GM18526 (cell line): ENCODE results near the gene N4BP2.

Source experiments
- POLR2A ChIP-seq: IDR thresholded peaks from 3 replicates; pipeline ENCODE4 v1.6.1; 2011; ENCODE audit not compliant: insufficient read length; ENCODE audit errors: extremely low read depth

Gene N4BP2

GRCh38 chr4:40134206-40134917, 77.7 kb downstream of the N4BP2 start:
- no peak for TF ChIP-seq POLR2A

DNA sequence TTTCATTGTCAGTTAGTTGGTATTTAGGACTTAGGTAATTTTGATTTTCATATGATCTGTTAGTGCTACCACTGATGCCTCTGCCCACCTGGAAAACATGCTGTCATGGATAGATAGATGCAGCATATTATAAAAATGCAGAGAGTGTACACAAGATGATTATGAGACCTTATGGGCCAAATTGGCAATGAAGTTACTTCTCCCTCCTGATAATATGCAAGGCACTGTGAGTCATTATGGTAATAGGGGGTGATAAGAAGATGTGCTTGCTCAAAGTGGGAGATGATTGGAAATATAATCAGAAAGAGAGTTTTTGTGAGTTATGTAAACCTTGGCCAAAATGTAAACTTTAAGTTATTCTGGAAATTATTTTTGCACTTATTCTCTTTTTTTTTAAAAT, 83.5 kb downstream of the N4BP2 start:
- no peak for TF ChIP-seq POLR2A

GRCh38 chr4:40143926-40144508, 87.4 kb downstream of the N4BP2 start:
- TF ChIP-seq POLR2A = no peak

DNA sequence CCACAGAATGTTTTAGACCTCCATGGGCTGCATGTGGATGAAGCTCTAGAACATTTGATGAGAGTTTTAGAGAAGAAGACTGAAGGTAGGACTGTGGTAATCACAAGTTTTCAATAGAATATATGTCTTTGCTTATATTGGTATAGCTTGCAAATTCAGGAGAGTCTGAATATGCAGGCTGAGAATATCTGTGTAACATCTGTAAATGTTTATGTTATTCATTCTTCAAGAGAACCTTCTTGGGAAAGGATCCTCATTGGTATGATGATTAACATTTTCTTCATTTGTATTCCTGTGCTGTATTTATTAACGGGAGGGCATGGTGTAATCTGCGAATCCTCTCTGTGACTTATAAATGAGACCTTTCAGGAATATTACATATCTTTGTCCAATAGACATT, 88.1 kb downstream of the N4BP2 start:
- no peak for TF ChIP-seq POLR2A

DNA sequence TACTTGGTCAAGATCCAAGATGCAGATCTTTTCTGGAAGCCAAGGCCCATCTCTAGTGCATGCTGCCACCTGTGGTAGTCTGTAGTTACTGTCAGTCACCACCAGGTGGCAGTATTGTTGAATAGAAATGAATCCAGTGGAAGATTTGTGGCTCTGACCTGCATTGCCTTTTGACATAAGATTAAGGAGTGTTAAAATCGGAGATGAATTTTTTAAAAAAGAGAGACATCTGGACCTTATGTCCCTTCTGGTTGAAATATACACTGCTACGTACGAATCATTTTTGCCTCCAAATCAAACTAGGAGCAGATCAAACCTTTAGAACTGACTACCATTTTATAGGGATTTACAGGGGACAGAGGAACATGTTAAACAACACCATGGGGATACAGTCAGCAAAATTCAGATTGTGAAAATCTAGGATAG, 93.3 kb downstream of the N4BP2 start:
- no peak for TF ChIP-seq POLR2A

DNA sequence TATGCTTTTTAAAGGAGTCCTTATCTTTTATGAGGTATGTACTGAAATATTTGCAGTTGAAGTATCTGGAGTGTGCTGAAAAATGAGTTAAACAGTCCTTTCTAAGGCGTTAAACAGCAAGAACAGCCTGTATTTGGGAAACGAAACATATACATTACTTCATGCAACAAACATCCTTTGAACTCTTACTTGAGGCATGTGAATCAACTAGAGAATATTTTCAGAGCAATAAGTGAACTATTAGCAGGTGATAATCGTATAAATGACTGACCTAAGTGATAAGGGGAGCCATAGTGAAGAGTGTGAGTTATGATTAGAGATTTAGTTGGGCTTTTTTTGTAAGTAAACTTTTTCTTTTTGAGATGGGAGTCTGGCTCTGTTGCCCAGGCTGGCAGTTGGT, 94.3 kb downstream of the N4BP2 start:
- TF ChIP-seq POLR2A = no peak

DNA sequence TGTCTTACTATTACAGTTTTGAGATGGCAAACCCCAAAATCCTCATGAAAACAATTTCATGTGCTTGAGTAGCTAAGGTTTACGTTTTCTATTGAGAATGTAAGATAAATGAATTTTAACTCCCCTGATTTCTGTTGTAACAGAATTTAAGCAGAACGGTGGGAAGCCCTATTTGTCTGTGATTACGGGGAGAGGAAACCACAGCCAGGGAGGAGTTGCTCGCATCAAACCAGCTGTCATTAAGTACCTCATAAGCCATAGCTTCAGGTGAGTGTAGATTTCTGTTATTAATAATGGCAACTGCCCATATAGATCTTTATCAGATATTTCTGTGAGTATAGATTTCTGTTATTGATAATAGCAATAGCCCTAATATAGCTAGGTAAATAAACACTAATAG, 96.0 kb downstream of the N4BP2 start:
- no peak for TF ChIP-seq POLR2A

DNA sequence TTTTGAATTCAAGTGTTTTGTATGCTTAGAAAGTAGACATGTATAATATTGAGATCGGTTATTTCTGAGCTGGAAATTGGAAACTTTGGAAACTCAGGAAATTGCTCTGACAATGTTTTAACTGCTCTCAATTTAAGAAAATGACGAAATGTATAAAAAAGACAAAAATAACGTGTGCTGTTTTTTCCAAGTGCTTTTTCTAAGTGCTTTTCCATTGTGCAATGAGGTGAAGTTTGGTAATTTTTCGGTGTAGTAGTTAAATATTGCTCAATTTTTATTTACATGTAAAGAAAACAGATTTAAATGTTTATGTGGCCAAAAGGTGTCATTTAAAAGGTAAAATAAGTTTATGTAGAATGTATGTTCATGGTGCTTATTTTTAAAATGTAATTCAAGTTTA, 100.8 kb downstream of the N4BP2 start:
- TF ChIP-seq POLR2A = no peak

GRCh38 chr4:40160258-40160657, 103.6 kb downstream of the N4BP2 start:
- no peak for TF ChIP-seq POLR2A

- TF ChIP-seq POLR2A = no peak
These were observed 107.8 kb downstream of the N4BP2 start for GRCh38 chr4:40164459-40164858.

DNA sequence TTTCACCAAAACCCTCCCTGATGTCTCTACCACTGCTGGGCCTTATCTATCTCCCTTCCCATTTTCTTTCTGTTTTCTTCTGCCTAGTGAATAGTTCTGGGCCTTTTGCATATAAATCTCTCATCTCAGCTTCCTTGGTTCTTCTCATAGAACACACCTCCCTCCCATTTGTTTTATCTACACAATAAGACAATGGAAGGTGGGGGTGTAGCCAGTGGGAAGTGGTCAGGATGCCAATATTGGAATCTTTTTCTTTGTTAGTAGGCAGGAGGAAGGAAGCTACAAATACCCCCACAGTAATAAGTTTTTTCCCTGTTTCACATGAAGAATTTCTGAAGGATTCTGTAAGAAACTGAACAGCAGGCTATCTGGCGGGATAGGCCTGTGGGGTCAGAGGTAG, 109.3 kb downstream of the N4BP2 start:
- no peak for TF ChIP-seq POLR2A

GRCh38 chr4:40168070-40168469, 111.4 kb downstream of the N4BP2 start:
- TF ChIP-seq POLR2A = no peak

DNA sequence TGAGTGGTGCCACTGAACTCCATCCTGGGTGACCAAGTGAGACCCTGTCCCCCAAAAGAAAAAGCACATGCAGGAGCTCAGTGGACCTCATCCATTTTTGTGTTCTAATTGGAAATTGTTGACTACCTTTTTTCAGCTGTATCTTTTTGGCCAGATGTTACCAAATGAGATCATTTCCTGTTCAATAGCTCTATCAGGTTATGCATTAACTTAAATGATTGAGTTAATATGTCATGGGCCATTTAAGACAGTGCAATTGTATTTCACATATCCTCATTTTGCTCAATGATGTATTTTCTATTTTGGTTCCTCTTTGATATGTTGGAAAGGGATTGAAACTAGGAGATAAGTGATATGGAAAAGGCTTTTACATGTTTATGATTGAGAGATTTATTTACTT, 113.9 kb downstream of the N4BP2 start:
- no peak for TF ChIP-seq POLR2A

DNA sequence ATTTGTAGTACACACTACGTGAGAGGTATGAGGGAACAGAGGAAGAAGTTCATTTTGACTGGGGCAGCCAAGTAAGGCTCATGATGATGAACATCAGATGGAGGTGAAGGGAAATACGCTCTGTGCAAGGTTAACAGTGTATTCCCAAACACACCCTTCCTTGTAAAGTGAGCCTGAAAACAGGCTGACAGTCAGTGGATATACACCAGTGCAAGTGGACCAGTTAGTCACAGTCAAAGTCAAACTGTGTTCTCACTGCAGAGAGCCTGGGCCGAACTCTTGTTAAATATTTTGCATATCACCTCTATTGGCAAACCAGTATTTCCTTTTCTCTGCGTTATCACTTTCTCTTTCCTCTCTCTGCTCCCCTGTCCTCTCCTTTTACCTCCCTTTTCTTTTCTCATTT, 116.8 kb downstream of the N4BP2 start:
- no peak for TF ChIP-seq POLR2A

DNA sequence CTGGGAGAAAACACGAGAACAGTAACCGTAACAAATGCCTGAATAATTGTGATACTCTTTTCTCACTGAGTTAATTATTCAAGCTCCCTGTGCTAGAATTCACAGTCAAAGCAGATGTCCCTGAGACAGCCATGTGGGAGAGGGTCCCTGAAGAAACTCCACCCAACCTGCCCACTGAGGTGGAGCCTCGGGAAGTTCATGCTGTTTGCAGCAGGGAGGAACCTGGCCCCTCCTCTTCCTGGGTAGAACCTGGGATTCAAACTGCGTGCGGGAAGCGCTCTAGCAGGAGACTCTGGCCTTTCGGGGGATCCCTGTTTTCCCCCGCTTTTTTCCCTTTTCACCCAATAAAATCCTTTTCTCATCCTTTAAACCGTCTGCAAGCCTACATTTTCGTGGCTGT, 120.0 kb downstream of the N4BP2 start:
- no peak for TF ChIP-seq POLR2A

DNA sequence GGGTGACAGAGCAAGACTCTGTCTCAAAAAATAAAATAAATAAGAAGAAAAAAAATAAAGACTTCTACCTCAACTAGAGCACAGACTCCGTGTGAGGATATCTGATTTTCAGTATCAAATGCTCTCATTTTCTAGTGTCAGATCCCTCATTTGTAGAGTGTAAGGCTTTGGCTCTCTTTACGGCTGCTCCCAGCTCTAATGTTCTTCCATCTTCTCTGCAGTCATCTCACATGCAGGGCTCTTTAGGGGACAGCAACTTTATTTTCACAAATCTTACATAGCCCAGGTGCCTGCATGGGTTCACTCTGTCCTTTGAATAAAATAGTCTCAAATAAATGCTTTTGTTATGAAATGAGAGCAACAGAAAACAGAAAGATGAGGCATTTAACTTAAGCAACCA, 120.9 kb downstream of the N4BP2 start:
- TF ChIP-seq POLR2A = no peak

GRCh38 chr4:40178672-40179071, 122.0 kb downstream of the N4BP2 start:
- no peak for TF ChIP-seq POLR2A
